K562 (cell line): ENCODE data around the gene IQCN. TPM values are rescaled to one million over a fixed set of nuclear protein-coding genes. Genes with fewer than 3 reads are reported as not detected.
A peak's percentile ranks its signal among the peaks of the same experiment; 100 is the strongest.

Experiments used
- DLX4 ChIP-seq: fragments of 250-450 bp; sonication (Bioruptor Pico); IDR thresholded peaks from 2 replicates; pipeline ENCODE4 v1.6.1; 2021; ENCODE audit warnings: mild to moderate bottlenecking
- EP300 ChIP-seq: IDR thresholded peaks from 2 replicates; pipeline ENCODE4 v1.6.1; 2012; ENCODE audit warnings: low read length, improper control_type of control experiment
- ETS2 ChIP-seq: IDR thresholded peaks from 2 replicates; pipeline ENCODE4 v1.6.1; 2016; ENCODE audit warnings: borderline replicate concordance, missing genetic modification characterization, mild to moderate bottlenecking, moderate library complexity, missing compliant biosample characterization; ENCODE audit not compliant: poor library complexity, severe bottlenecking
- HMBOX1 ChIP-seq: sonication (generic); IDR thresholded peaks from 2 replicates; pipeline ENCODE4 v1.6.1; 2016
- LARP7 ChIP-seq: fragments of 450-650 bp; IDR thresholded peaks from 2 replicates; pipeline ENCODE4 v1.6.1; 2016
- MITF ChIP-seq: IDR thresholded peaks from 2 replicates; pipeline ENCODE4 v1.6.1; 2014; ENCODE audit warnings: antibody characterized with exemption
- NFYB ChIP-seq: IDR thresholded peaks from 2 replicates; pipeline ENCODE4 v1.6.1; 2011; ENCODE audit warnings: mild to moderate bottlenecking, moderate library complexity; ENCODE audit not compliant: insufficient read length; ENCODE audit errors: extremely low read depth
- NR3C1 ChIP-seq: sonication (generic); formaldehyde crosslinking; IDR thresholded peaks from 2 replicates; pipeline ENCODE4 v1.8.1; 2022; ENCODE audit warnings: missing genetic modification reagents
- PCBP2 ChIP-seq: fragments of 200-400 bp; formaldehyde crosslinking; IDR thresholded peaks from 2 replicates; pipeline ENCODE4 v1.6.1; 2018; ENCODE audit warnings: low read length, low read depth, mild to moderate bottlenecking, moderate library complexity; ENCODE audit not compliant: poor library complexity, severe bottlenecking
- PHF21A ChIP-seq: fragments of 450-650 bp; IDR thresholded peaks from 2 replicates; pipeline ENCODE4 v1.6.1; 2017; ENCODE audit warnings: low read depth, borderline replicate concordance
- RERE ChIP-seq: sonication (generic); formaldehyde crosslinking; IDR thresholded peaks from 2 replicates; pipeline ENCODE4 v1.8.0; 2023; ENCODE audit warnings: missing genetic modification reagents, mild to moderate bottlenecking, borderline replicate concordance
- SOX6 ChIP-seq: fragments of 450-650 bp; IDR thresholded peaks from 2 replicates; pipeline ENCODE4 v1.6.1; 2014; ENCODE audit warnings: mild to moderate bottlenecking
- SUPT5H ChIP-seq: fragments of 450-650 bp; IDR thresholded peaks from 2 replicates; pipeline ENCODE4 v1.6.1; 2016
- U2AF2 ChIP-seq: fragments of 200-400 bp; formaldehyde crosslinking; optimal IDR thresholded peaks from 2 replicates; pipeline ENCODE3; 2017; ENCODE audit warnings: low read depth, mild to moderate bottlenecking, low read length
- ZBTB26 ChIP-seq: fragments of 450-650 bp; formaldehyde crosslinking; IDR thresholded peaks from 2 replicates; pipeline ENCODE4 v1.4.0; 2022; ENCODE audit warnings: missing genetic modification characterization
- ZFP1 ChIP-seq: fragments of 450-650 bp; formaldehyde crosslinking; IDR thresholded peaks from 2 replicates; pipeline ENCODE4 v1.4.0; 2020; ENCODE audit warnings: mild to moderate bottlenecking, mixed read lengths
- ZNF584 ChIP-seq: fragments of 200-800 bp; sonication (Bioruptor generic); IDR thresholded peaks from 2 replicates; pipeline ENCODE4 v1.6.1; 2016; ENCODE audit warnings: low read depth, mild to moderate bottlenecking, missing genetic modification characterization, missing compliant biosample characterization
- ZNF696 ChIP-seq: fragments of 250-450 bp; sonication (Bioruptor Pico); conservative IDR thresholded peaks from 2 replicates; pipeline ENCODE4 v1.4.0; 2020; ENCODE audit warnings: mild to moderate bottlenecking, moderate library complexity
- polyA plus RNA-seq, 8 experiments: library from polyadenylated mRNA; depleted of rRNA in 4 of 8; stranded (reverse) in 5 of 8; unstranded in 3 of 8; fragments of >200 nt; fragmentation: Nextera tagmentation in 2 of 8; fragmentation: Illumina TruSeq in 1 of 8; extraction: Ambion mirVana in 2 of 8; extraction: Trizol in 1 of 8; gene quantifications; 2 replicates each; pipeline versions ENCODE4 v1.2.1 to v1.2.3, GENCODE V29; 2011 to 2014; ENCODE audit warnings: inconsistent platforms in 1 of 8, missing spikeins in 1 of 8
- total RNA-seq, 7 experiments: library from RNA; depleted of rRNA in 6 of 7; stranded (reverse); fragments of >200 nt in 6 of 7; fragmentation: Illumina TruSeq in 2 of 7; extraction: Trizol in 2 of 7; gene quantifications; 2 replicates each; pipeline versions ENCODE4 v1.2.1 to v1.2.3, GENCODE V29; 2011 to 2021; ENCODE audit warnings: low replicate concordance in 1 of 7

The IQCN gene
- total and polyA plus RNA-seq, 9 of the 15 experiments (the other 6 are each of a cell fraction or from before 2014, with no cell fraction given): 0.01 to 0.07 (median 0.04) TPM; not detected in 3

- TF ChIP-seq RERE (no peak), LARP7 (no peak), U2AF2 (no peak), DLX4 (no peak), NFYB (peak; percentile 73), ZNF584 (CRISPR knock-in tag) (no peak; the same call in 1 of the 2 replicates), PCBP2 (no peak), SUPT5H (no peak), ZBTB26 (no peak), SOX6 (no peak; the same call in none of the 2 replicates), MITF (no peak), ETS2 (tag) (no peak), EP300 (0 out of 2 replicates have a peak, but pooled peaks have one; percentile 36), ZNF696 (CRISPR knock-in tag) (no peak), NR3C1 (CRISPR knock-in tag) (peak; percentile 68; the same call in 1 of the 2 replicates), PHF21A (no peak), HMBOX1 (no peak), ZFP1 (no peak)
These were observed 7.1 kb upstream of the IQCN start, which contains the start of gene JUND (continued) for GRCh38 chr19:18281082-18282020.
